GM12891 (cell line): ENCODE results near the gene SDC4. TPM values are rescaled to one million over a fixed set of nuclear protein-coding genes. Genes with fewer than 3 reads are reported as not detected.

Experiments used
- DNase-seq: peaks from one replicate; pipeline ENCODE4 v3.0.0; 2011; ENCODE audit warnings: low spot score; ENCODE audit not compliant: insufficient read length
- FAIRE-seq: peaks from 2 replicates; lab custom pipeline; 2011; peaks lifted over from hg19 to GRCh38; lab: Jason Lieb, UNC
- PAX5 ChIP-seq: IDR thresholded peaks from 2 replicates; pipeline ENCODE4 v1.6.1; 2011; ENCODE audit warnings: low read length, moderate library complexity, mild to moderate bottlenecking; ENCODE audit not compliant: insufficient read depth, severe bottlenecking
- POLR2A ChIP-seq: IDR thresholded peaks from 2 replicates; pipeline ENCODE4 v1.6.1; 2011; ENCODE audit warnings: low read depth, low read length, control low read depth
- POLR2AphosphoS5 ChIP-seq: IDR thresholded peaks from 2 replicates; pipeline ENCODE4 v1.6.1; 2011; ENCODE audit warnings: low read depth, low read length, control low read depth
- POU2F2 ChIP-seq: IDR thresholded peaks from 2 replicates; pipeline ENCODE4 v1.6.1; 2011; ENCODE audit warnings: low read depth, mild to moderate bottlenecking, control low read depth, low read length, moderate library complexity
- SPI1 ChIP-seq: IDR thresholded peaks from 2 replicates; pipeline ENCODE4 v1.6.1; 2011; ENCODE audit warnings: low read depth, low read length, control low read depth
- TAF1 ChIP-seq: IDR thresholded peaks from 2 replicates; pipeline ENCODE4 v1.6.1; 2011; ENCODE audit warnings: low read depth, low read length, control low read depth
- polyA plus RNA-seq: library from polyadenylated mRNA; unstranded; fragments of >200 nt; gene quantifications from one replicate; pipeline ENCODE4 v1.2.1, GENCODE V29; 2012; ENCODE audit warnings: low read depth, missing spikeins, inconsistent platforms; ENCODE audit not compliant: missing spikeins

Gene SDC4
- 2.7 TPM for polyA plus RNA-seq

- no peak for TF ChIP-seq POU2F2
- TF ChIP-seq POLR2A, result no peak
- DNase-seq, result no peak
- no peak for FAIRE-seq
These were observed at the start of gene SDC4 for GRCh38 chr20:45347936-45348778. Gene SDC4 (minus strand): TSS chr20:45348424. CDS start chr20:45348384, 40 bp downstream.

GRCh38 chr20:45395114-45395415 lies 46.8 kb upstream of the SDC4 start:
- DNase-seq (no peak), FAIRE-seq (no peak)
- TF ChIP-seq TAF1, result no peak
- no peak for TF ChIP-seq PAX5
- TF ChIP-seq POLR2AphosphoS5, result no peak
- TF ChIP-seq POU2F2, result no peak
- TF ChIP-seq POLR2A, result no peak
- no peak for TF ChIP-seq SPI1

- TF ChIP-seq POU2F2 (no peak), POLR2A (no peak), SPI1 (no peak), TAF1 (no peak), POLR2AphosphoS5 (no peak), PAX5 (no peak)
- FAIRE-seq, result no peak
- no peak for DNase-seq
These were observed 46.2 kb upstream of the SDC4 start for GRCh38 chr20:45394221-45395113.

- FAIRE-seq (no peak), DNase-seq (no peak)
- TF ChIP-seq POLR2AphosphoS5, result no peak
- TF ChIP-seq SPI1, result no peak
- TF ChIP-seq POLR2A, result no peak
- no peak for TF ChIP-seq PAX5
- no peak for TF ChIP-seq TAF1
- no peak for TF ChIP-seq POU2F2
These were observed 44.5 kb upstream of the SDC4 start for GRCh38 chr20:45392733-45393132.

- TF ChIP-seq POU2F2, result no peak
- no peak for TF ChIP-seq PAX5
- no peak for TF ChIP-seq POLR2AphosphoS5
- no peak for TF ChIP-seq TAF1
- no peak for TF ChIP-seq SPI1
- TF ChIP-seq POLR2A, result no peak
- DNase-seq (no peak), FAIRE-seq (no peak)
These were observed 43.3 kb upstream of the SDC4 start for GRCh38 chr20:45391559-45391958.

GRCh38 chr20:45390931-45391330 lies 42.7 kb upstream of the SDC4 start:
- FAIRE-seq, result no peak
- no peak for DNase-seq

GRCh38 chr20:45387274-45387673 lies 39.0 kb upstream of the SDC4 start:
- no peak for TF ChIP-seq TAF1
- no peak for TF ChIP-seq POU2F2
- TF ChIP-seq SPI1, result no peak
- no peak for TF ChIP-seq POLR2AphosphoS5
- TF ChIP-seq POLR2A, result no peak
- no peak for TF ChIP-seq PAX5
- FAIRE-seq (no peak), DNase-seq (no peak)

More at GRCh38 chr20:45390931-45391330, 42.7 kb upstream of the SDC4 start:
- TF ChIP-seq POU2F2 (no peak), PAX5 (no peak), TAF1 (no peak), SPI1 (no peak), POLR2A (no peak), POLR2AphosphoS5 (no peak)

GRCh38 chr20:45378191-45378590 lies 30.0 kb upstream of the SDC4 start, which contains the start of gene TP53TG5:
Gene TP53TG5 (minus strand): TSS chr20:45378325. CDS start chr20:45378236, 89 bp downstream.
- DNase-seq, result no peak
- TF ChIP-seq POLR2A, result no peak
- no peak for TF ChIP-seq TAF1
- no peak for TF ChIP-seq POU2F2
- TF ChIP-seq POLR2AphosphoS5, result no peak
- no peak for TF ChIP-seq PAX5
- TF ChIP-seq SPI1, result no peak
- FAIRE-seq, result no peak

- TF ChIP-seq POLR2A, result no peak
- no peak for TF ChIP-seq PAX5
- TF ChIP-seq TAF1, result no peak
- no peak for TF ChIP-seq POLR2AphosphoS5
- TF ChIP-seq SPI1, result no peak
- DNase-seq (no peak), FAIRE-seq (no peak)
These were observed 29.0 kb upstream of the SDC4 start for GRCh38 chr20:45377269-45377668.

- no peak for FAIRE-seq
- TF ChIP-seq POU2F2 (no peak), PAX5 (no peak), POLR2A (no peak), SPI1 (no peak), POLR2AphosphoS5 (no peak), TAF1 (no peak)
- DNase-seq, result no peak
These were observed 26.7 kb upstream of the SDC4 start for GRCh38 chr20:45374966-45375365.
